Measurements from ENCODE around the gene TMEM184A. TPM values are rescaled to one million over a fixed set of nuclear protein-coding genes. Genes with fewer than 3 reads are reported as not detected.

Gene TMEM184A
- total RNA-seq, 4 donors from 2014 or later = 0.44 to 3.0 (median 0.70) TPM

DNA sequence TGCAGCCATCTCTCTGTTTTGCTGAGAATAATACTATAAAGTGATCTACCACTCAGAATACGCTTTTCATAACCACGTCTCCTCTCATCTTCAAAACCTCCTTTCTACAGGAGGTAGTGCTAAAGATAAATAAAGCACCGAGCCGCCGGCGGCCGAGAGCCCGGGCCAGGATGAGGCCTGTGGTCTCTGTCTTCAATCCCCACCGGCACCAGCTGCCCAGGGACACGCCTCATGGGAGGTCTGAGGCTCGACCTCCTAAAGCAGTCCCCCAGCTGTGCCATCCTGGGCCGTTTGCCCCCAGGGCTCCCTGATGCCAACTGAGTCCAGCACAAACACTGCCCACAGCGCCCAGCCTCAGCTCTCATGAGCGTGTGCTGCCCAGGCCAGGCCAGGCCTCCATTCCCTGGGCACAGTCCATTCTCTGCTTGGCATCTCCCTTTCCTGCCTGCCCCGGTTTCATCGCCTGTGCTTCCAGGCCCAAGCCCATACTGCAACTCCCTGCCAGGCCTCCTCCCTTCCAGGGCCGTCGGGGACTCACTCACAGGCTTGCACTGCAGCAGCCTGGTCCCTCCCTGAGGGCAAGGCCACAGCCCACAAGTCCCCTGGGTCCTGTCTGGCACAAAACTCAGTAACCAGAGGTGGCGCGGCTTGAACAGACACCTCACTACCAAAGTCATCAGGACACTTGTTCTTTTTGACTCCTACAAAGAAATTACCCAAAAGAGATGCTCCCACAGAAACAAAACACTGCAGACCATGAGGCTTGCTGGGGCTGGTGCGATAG is 54.3 kb downstream of the TMEM184A start:
- no peak for DNase-seq
- intact Hi-C loops (cut with DNase I) = loop anchor here (5.0 kb wide), 1 partner anchor 56 kb away; the partner anchor contains the start of gene TMEM184A
- Histone ChIP-seq H3K27me3 (no peaks in the 10 kb centered on the region), H3K27ac (no peak overlapping the region), H3K36me3 (peaks cover 40 to 41% of the 10 kb centered on the region in 2 donors), H3K4me3 (replicated peaks in 1 of 3) (no peak overlapping the region), H3K9me3 (no peaks in the 10 kb centered on the region), H3K4me1 (peaks cover 9 to 13% of the 10 kb centered on the region in 2 donors)
- WGBS, 2 donors = 95% methylated on average over 15 to 21 of the region's 21 CpGs
- no peak for TF ChIP-seq POLR2A (IDR thresholded peaks at IDR 0.05)
- TF ChIP-seq, protein P1, sequence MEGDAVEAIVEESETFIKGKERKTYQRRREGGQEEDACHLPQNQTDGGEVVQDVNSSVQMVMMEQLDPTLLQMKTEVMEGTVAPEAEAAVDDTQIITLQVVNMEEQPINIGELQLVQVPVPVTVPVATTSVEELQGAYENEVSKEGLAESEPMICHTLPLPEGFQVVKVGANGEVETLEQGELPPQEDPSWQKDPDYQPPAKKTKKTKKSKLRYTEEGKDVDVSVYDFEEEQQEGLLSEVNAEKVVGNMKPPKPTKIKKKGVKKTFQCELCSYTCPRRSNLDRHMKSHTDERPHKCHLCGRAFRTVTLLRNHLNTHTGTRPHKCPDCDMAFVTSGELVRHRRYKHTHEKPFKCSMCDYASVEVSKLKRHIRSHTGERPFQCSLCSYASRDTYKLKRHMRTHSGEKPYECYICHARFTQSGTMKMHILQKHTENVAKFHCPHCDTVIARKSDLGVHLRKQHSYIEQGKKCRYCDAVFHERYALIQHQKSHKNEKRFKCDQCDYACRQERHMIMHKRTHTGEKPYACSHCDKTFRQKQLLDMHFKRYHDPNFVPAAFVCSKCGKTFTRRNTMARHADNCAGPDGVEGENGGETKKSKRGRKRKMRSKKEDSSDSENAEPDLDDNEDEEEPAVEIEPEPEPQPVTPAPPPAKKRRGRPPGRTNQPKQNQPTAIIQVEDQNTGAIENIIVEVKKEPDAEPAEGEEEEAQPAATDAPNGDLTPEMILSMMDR (IDR thresholded peaks at IDR 0.05) = no peak

DNA sequence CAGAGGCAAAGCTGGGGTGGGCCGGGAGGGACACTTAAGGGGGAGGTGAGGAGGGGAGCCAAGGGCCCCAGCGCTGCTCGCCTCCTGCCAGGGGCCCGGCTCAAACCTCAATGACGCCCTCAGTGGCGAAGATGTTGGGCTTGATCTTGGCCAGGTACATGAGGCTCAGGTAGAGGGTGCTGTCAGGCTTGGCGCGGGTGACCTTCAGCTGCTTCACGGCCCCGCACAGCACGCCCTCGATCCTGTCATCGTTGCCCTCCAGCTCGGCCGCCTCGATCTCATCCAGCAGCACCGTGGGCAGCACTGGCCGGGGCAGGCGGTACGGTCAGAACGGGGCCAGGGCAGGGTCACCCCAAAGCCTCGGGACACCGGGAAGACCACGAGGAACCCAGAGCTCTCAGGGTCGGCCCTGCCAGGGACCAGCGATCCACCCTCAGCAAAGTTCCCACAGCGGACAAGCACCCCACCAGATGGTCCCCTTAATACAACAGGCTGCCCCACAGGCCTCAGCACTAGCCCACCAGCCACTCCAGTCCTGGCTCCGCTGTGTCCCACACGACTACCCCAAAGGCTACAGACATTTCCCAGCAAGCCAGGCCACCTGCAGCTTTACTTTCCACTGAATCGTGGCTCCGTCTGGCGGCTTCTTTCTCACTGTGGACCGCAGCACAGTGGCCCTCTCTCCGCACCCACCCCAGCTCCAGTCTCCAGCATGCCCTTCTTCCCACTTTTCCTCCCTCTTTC is 55.8 kb downstream of the TMEM184A start:
- WGBS, 2 donors = 96 to 98% methylated on average over 11 to 31 of the region's 34 CpGs
- Histone ChIP-seq H3K36me3 (peaks cover 42 to 53% of the 10 kb centered on the region in 2 donors), H3K4me3 (replicated peaks in 1 of 3) (no peak overlapping the region), H3K27me3 (no peaks in the 10 kb centered on the region), H3K4me1 (peaks cover 9 to 13% of the 10 kb centered on the region in 2 donors), H3K9me3 (no peaks in the 10 kb centered on the region), H3K27ac (no peak overlapping the region)
- no peak for DNase-seq
- TF ChIP-seq POLR2A (IDR thresholded peaks at IDR 0.05) = no peak
- TF ChIP-seq, protein P1 (IDR thresholded peaks at IDR 0.05) = no peak
- intact Hi-C loops (cut with DNase I) = loop anchor here (5.0 kb wide), 1 partner anchor 57 kb away; the partner anchor contains the start of gene TMEM184A

DNA sequence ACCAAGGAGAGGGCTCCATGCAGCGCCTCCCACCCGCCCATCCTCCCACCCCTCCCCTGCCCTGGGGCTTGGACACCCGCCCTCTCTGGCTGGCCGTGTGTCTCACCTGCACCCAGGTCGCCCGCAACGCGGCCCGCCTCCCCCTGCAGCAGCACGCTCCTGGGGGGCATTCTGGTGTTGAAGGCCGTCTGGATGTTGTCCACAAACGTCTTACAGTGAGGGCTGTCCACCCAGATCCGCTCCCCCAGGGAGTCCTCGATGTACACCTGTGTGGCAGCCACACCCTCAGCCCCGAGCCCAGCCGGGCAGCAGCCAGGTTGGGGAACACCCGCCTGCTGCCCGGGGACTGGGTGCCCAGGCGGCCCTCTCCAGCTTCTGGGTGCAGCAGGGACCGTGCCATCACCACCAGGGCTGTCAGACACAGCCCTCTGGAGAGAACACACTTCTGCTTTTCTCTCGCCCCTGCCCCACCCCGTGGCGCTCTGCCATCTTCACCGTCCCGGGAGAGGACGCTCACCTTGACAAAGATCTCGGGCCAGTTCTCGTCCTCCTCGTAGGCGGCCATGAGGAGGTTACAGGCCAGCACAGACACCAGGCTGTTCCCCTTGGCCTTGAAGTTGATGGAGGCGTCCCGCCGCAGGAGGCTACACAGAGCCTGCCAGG is 56.5 kb downstream of the TMEM184A start:
- TF ChIP-seq, protein P1 (IDR thresholded peaks at IDR 0.05) = no peak
- H3K27me3 ChIP-seq = no peaks in the 10 kb centered on the region
- H3K9me3 ChIP-seq = no peaks in the 10 kb centered on the region
- no peak overlapping the region for H3K4me3 ChIP-seq (replicated peaks in 1 of 3)
- intact Hi-C loops (cut with DNase I) = loop anchor here (5.0 kb wide), 1 partner anchor 58 kb away; the partner anchor contains the start of gene TMEM184A
- WGBS, 2 donors = 96% methylated on average over 25 to 30 of the region's 33 CpGs
- no peak for DNase-seq
- no peak overlapping the region for H3K27ac ChIP-seq
- peaks cover 46 to 60% of the 10 kb centered on the region in 2 donors for H3K36me3 ChIP-seq
- H3K4me1 ChIP-seq = peaks cover 9 to 13% of the 10 kb centered on the region in 2 donors

DNA sequence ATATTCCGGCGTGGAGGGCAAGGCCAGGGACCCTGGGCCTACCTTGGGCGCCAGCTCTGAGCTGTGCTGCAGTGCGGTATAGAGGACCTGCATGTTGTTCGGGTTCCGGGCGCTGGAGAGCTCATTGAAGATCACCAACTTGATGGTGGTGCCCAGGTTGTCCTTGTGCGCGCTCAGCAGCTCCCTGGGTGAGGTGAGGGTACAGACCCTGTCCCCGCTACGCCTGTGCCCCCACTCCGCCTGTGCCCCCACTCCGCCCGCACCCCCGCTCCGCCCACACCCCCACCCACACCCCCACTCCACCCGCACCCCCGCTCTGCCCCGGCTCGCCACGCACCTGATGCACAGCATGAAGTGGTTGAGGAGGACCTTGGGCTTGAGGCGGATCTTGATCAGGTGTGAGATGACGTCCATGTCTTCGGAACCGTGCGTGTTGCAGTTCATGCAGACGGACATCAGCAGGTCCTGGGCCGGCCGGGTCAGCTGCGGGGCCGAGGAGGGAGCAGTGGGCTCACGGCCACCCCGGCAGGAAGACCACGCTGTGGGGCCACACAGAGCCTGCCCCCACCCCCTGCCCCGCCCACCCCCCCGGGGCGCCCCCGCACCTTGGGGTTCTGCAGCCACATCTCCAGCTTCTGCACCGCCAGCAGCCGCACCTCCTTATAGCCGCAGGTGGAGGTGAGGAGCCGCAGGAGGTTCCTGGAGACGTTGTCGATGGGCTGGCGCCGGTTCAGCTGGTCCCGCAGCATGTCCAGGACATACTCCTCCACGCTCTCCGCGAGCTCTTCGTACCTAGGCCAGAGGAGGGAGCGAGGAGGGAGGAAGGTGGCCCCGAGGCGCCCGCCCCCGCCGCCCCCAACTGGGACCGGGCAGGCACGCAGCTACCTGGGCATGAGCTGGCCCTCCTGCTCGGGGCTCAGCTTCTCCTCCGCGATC is 57.4 kb downstream of the TMEM184A start:
- WGBS, 2 donors = 95% methylated on average over 40 to 42 of the region's 62 CpGs
- H3K4me1 ChIP-seq = peaks cover 9 to 13% of the 10 kb centered on the region in 2 donors
- DNase-seq = no peak
- H3K9me3 ChIP-seq = no peaks in the 10 kb centered on the region
- H3K36me3 ChIP-seq = peaks cover 51 to 66% of the 10 kb centered on the region in 2 donors
- intact Hi-C loops (cut with DNase I) = no loop called here
- TF ChIP-seq POLR2A (IDR thresholded peaks at IDR 0.05) = no peak
- TF ChIP-seq, protein P1 (IDR thresholded peaks at IDR 0.05) = no peak
- H3K27me3 ChIP-seq = no peaks in the 10 kb centered on the region
- no peak overlapping the region for H3K4me3 ChIP-seq (replicated peaks in 1 of 3)
- H3K27ac ChIP-seq = no peak overlapping the region

Data from thyroid gland (tissue), 4 donors.